HG03280 (cell line): ENCODE data around the gene GLT1D1.
"Not testable (repeated sequence)": the region's sequence is repeated elsewhere in the genome, so short reads cannot be mapped to it uniquely, and the experiment has no call there.

Experiments
- ATAC-seq: cut with Tn5 transposase; IDR thresholded peaks from one replicate; pipeline ENCODE4 v1.9.1; 2021; ENCODE audit warnings: mild to moderate bottlenecking, moderate library complexity; ENCODE audit not compliant: unreplicated experiment

Gene GLT1D1

DNA sequence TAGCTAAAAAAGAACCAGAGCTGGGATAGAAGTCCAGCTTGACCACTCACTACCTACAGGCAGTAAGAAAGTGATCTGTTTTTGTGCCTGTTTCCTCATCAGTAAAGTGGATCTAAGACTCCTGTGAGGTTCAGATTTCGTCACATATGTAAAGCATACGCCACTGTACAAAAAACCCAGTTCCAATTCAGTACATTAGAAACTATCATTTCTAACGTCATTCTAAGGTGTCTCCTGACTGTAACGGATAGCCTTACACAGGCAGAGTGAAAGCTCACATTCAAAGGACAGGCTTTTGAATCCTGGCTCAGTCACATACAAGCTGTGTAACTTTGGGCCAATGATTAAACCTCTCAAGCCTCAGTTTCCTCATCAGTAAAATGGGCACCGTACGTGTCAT lies 33.0 kb upstream of the GLT1D1 start:
- ATAC-seq: no peak

DNA sequence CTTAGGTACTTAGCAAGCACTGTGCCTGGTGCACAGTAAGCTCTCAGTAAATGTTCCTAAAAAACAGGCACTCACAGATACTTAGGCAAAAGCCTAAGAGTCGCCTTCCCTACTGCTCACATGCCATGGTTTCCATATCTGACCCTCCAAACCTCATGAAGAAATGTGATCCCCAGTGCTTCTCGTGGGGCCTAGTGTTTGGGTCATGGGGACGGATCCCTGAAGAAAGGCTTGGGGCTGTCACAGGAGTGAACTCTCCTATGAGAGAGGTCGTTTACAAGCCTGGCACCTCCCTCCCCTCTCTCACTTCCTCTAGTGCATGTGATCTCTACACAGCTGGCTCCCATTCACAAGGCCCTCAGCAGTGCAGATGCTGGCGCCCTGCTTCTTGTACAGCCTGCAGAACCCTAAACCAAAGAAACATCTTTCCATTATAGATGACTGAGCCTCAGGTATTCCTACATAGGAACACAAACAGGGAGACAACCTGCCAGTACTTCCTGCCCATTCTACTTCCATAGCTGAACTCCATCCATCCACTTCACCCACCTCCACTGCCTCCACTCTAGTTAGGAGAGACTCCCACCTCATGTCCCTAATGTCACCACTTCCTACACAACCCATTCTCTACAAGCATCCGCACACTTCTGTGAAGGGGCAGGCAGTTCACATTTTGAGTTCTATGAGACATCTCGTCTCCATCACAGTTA lies 32.4 kb upstream of the GLT1D1 start:
- ATAC-seq: peak; percentile 57

DNA sequence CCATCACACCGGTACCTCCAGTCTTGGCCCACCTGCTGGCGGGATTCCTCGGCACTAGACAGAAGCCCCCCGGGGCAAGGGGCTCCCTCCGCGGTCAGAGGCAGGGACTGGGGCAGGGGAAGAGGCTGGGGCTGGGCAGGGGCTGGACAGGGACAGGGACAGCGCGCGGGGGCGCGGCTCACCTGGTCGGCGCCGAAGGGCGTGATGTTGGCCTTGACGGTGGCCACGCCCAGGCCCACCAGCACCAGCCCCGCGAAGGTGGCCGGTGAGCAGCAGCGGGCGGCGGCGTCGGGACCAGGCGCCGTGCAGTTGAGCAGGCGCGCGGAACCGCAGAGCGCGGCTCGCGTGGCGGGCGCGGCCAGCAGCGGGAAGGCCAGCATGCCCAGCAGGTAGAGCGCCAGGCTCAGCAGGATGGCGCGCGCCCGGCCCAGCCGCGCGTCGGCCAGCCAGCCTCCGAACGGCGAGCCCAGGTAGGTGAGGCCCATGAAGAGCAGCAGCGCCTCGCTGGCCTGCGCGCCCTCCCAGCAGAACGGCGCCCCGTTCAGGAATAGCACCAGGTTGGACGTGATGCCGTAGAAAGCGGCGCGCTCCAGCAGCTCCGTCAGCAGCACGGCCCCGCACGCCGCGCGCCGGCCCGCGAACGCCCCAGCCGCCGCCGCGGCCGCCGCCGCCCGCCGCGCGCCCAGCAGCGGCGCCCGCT lies 29.9 kb upstream of the GLT1D1 start:
- ATAC-seq: peak; percentile 6

DNA sequence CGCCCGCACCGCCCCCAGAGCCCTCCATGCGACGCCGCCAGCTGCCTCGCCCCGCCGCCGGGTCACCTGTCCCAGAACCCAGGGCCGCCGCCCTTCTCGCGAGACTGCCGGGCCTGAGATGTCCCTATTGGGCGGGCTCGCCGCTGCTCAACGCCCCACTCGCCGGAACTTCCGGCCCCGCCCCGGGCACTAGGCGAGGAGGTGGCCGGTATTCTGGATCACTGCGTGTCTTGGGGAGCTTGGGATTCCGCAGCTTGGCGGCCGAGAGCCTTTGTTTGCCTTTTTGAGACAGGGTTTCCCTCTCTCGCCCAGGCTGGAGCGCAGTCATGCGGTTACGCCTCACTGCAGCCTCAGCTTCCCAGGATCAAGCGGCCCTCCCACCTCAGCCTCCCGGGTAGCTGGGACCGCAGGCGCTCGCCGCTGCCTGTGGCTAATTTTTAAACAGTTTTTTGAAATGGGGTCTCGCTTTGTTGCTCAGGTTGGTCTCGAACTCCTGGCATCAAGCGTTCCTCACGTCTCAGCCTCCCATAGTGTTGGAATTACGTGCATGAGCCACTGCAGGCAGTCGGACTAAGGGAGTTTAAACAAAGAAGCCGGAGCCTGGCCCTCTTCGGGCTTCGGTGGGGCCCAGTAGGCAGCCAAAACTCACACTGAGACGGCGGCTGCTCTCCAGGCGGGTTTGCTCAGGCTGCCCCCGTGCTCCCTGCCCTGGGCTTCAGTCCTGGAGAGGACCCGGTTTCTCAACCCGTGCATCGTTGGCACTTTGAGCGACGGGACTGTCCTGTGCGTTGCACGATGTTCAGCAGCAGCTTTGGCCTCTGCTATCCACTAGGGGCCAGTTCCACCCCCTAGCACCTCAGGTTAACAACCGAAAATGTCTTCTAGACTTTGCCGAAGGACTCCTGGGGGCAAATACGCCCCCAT lies 29.1 kb upstream of the GLT1D1 start, which contains the start of gene SLC15A4:
Gene SLC15A4, minus strand, starts transcription at position 43 of the 924 bp plus-strand sequence. Its CDS starts 15 bp downstream, at position 28.
- peak; percentile 80 for ATAC-seq

DNA sequence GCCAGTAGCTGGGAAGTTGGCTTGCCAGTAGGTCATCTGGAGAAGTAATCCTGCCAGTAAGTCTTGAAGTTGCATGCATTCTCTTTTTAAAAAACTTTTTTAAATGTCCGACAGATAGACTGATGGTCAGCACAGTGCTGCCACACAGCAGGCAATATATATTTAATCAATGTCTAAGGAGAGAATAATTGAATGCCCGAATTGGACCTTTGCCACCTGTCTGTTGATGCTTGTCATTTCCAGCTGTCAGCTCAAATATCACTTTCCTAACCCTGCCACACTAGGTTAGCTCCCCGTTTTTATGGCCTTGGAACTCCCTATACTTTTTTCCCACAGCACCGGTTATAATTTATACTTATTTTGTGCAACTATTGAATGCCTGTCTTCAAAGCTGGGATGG lies 27.4 kb upstream of the GLT1D1 start:
- no peak for ATAC-seq

DNA sequence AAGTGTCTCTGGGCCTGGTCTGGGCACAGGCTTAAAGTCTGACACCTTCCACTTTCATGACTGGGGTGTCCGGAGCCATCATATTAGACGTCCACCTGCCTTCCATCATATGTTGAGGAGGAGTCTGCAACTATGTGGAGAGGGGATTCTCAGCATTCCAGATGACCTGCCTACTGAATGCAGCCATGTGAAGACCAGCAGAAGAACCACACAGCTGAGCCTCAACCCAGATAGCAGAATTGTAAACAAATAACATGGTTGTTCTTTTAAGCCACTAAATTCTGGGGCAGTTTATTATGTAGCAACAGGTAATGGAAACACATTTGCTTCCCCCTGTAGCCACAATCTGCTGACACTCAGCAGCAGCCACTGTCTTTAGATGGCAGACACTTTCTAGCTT lies 25.6 kb upstream of the GLT1D1 start:
- ATAC-seq: no peak

DNA sequence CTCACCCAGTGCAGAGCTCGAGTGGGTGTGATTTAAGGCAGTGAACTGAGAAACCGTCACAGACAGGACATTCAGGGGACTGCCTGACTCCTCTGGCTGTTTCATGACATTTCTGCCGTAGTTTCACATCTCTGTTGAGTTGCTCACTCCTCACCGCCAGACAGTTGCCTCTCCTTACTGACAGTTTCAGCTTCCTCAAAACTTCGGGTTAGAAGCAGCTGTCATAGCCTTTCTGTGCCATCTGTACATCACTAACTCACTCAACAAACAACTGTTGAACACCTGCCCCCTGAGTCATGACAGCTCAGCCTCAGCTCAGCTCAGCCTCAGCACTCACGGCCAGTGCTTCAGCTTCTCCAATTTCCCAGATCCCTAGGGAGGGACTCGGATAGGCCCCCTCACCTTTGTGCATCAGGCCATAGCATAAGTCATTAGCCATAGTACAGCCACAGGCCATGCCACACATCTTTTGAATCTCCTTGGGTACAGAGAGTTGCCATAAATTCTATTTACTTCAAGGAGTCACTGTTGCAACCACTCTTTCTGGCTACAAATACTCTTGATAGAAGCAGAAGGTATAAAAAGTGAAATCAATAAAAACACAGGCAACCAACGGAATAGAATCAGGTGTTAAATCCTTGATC lies 23.3 kb upstream of the GLT1D1 start:
- peak; percentile 89 for ATAC-seq

DNA sequence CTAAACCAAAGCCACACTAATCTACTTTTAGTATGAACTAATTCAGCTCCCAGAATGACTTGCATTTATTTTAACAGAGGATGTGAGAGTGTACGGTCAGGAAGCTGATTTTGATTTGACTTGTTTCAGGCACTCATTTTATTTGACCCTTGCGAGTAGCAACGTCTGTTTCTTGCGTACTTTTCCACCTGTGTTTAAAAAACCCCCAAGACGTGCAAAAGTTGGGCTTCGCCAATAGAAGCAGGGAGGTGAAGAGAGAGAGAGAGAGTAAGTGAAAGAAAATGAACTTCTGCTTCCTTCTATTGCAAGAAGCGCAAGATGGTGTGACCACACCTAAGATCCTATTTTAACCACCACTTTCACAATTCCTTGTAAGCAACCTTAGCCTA lies 22.8 kb upstream of the GLT1D1 start:
- ATAC-seq: peak; percentile 34

DNA sequence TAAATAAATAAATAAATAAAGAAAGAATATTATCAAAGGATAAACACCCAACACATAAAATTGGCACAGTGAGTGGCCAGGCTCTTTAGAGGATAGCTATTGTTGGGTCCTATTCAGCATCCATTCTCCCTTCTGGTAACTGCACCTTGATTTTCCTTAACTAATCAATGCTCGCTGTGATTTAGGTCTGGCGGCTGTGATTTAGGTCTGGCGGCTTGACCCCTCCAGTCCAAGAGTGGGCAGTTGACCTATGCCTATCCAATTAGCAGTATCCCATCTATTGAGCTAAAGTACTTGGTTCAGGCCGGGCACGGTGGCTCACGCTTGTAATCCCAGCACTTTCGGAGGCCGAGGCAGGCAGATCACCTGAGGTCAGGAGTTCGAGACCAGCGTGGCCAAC lies 19.9 kb upstream of the GLT1D1 start:
- no peak for ATAC-seq

DNA sequence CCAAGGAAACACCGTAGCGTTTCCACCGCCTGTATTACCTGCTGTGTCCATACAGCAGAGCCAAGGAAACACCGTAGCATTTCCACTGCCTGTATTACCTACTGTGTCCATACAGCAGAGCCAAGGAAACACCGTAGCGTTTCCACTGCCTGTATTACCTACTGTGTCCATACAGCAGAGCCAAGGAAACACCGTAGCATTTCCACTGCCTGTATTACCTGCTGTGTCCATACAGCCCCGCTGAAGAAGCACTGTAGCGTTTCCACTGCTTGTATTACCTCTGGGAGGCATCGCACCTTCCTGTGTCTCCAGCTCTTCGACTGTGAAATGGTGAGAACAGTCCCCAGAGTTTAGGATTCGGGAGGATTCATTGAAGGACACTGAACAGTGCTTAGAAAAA lies 13.4 kb upstream of the GLT1D1 start:
- ATAC-seq: not testable (repeated sequence)

DNA sequence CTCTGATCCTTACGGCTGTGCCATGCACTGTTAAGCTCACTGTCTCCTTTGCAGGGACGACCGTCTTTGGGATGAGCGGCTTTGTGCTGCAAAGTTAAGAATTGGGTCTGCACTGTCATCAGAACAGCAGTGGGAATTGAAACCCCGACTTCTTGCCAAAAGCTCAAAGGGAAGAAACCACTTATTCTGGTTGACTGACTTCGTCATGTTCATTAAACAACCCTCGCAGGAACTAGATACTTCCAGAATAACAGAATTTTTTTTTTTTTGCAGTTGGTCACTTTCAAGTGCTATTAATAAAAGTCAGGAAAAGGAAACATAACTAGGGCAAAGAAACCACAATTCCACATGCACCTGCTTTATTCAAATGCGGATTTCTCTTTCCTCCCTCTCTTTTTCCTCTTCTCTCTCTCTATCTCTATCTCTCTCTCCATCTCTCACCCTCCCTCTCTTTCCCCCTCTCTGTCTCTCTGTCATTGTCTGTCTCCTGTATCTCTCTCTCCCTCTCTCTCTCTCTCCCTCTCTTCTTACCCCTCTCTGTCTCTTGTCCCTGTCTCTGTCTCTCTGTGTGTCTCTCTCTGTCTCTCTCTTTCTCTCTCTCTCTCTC lies 12.3 kb upstream of the GLT1D1 start:
- ATAC-seq: no peak

DNA sequence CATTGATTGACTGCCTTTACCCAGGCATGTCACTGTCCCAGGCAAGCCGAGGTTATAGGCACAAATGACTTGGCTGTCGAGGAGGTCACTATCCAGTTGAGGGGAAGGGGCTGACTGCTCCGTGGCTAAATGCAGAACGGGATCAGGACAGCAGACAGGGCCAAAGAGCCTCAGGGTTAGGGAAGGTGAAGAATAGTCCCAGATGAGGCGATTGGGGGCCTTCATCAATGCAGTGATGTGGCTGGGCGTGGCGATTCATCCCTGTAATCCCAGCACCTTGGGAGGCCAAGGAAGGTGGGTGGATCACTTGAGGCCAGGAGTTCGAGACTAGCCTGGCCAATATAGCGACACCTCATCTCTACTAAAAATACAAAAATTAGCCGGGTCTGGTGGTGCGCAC lies 10.7 kb upstream of the GLT1D1 start:
- no peak for ATAC-seq

DNA sequence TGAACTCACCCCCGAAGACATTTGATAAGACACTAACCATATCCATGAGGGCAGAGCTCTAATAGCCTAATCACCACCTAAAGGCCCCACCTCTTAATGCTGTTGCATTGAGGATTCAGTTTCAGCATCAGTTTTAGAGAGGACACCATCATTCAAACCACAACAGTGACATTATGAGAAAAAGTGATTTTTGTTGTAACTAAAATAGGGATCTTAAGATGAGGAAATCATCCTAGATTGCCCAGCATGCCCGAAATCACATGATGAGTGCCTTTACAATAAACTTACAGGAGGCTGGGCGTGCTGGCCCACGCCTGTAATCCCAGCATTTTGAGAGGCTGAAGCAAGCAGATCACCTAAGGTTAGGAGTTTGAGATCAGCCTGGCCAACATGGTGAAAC lies 9.7 kb upstream of the GLT1D1 start:
- ATAC-seq: no peak

DNA sequence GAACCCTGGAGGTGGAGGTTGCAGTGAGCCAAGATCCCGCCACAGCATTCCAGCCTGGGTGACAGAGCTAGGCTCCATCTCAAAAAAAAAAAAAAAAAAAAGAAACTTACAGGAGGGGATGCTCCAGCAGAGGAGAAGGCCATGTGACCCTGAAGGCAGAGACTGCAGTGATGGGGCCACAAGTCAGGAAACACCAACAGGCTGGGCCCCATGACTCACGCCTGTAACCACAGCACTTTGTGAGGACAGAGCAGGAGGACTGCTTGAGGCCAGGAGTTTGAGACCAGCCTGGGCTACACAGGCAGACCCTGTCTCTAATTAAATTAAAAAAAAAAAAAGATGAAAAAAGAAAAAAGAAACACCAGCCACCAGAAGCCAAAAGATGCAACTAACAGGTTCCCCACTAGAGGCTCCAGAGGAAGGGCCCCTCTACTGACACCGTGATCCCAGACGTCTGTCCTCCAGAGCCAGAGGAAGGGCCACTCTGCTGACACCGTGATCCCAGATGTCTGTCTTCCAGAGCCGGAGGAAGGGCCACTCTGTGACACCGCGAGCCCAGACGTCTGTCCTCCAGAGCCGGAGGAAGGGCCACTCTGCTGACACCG lies 9.1 kb upstream of the GLT1D1 start:
- no peak for ATAC-seq

DNA sequence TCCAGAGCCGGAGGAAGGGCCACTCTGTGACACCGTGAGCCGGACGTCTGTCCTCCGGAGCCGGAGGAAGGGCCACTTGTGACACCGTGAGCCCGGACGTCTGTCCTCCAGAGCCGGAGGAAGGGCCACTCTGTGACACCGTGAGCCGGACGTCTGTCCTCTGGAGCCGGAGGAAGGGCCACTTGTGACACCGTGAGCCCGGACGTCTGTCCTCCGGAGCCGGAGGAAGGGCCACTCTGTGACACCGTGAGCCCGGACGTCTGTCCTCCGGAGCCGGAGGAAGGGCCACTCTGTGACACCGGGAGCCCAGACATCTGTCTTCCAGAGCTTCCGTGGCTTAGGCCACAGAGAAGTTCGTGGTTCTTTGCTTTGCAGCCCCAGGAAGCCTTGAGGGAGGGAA lies 6.6 kb upstream of the GLT1D1 start:
- ATAC-seq: not testable (repeated sequence)

DNA sequence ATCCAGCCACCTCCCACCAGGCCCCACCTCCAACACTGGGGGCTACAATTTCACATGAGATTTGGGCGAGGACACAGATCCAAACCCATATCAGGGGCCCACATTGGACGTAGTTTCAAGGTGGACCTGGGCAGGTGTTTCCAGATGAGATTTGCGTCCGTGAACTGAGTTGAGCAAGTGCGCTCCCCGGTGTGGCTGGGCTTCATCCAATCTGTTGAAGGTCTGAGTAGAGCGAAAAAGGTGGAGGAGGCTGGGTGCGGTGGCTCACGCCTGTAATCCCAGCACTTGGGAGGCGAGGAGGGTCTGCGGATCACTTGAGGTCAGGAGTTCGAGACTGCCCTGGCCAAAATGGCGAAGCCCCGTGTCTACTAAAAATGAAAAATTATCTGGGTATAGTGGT lies 4.9 kb upstream of the GLT1D1 start:
- no peak for ATAC-seq

DNA sequence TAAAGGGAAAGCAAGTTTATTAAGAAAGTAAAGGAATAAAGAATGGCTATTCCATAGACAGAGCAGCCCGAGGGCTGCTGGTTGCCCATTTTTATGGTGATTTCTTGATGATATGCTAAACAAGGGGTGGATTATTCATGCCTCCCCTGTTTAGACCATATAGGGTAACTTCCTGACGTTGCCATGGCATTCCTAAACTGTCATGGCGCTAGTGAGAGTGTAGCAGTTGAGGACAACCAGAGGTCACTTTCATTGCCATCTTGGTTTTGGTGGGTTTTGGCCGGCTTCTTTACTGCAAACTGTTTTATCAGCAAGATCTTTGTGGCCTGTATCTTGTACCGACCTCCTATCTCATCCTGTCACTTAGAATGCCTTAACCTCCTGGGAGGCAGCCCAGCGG lies 3.5 kb upstream of the GLT1D1 start:
- ATAC-seq: not testable (repeated sequence)

DNA sequence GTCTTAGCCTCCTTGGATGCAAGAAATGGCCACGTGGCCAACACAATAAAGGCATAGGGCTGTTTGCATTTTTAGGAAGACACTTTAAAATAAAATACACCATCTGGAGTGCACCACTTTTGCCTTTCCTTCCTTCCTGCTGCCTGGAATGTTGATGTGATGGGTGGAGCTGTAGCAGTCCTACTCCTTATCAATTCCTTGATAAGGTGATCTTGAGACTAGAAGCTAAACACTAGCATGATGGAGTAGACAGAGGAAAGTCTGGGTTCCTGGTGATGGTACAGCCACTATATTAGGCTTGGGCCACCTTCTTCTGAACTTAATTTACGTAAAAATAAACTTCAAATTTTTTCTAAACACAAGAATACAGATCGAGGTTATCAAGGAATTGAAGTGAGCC lies 2.9 kb upstream of the GLT1D1 start:
- ATAC-seq: no peak

DNA sequence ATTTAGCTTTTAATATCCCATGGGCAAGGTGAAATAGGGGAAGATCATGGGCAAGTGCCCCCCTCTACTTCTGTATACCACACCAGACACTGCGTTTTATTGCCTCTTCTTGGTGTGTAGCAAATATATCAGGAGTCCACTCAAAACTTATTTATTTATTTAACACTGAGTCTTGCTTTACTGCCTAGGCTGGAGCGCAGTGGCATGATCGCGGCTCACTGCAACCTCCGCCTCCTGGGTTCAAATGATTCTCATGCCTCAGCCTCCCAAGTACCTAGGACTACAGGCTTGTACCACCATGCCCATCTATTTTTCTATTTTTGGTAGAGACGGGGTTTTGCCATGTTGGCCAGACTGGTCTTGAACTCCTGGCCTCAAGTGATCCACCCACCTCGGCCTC lies 1.8 kb upstream of the GLT1D1 start:
- ATAC-seq: not testable (repeated sequence)

DNA sequence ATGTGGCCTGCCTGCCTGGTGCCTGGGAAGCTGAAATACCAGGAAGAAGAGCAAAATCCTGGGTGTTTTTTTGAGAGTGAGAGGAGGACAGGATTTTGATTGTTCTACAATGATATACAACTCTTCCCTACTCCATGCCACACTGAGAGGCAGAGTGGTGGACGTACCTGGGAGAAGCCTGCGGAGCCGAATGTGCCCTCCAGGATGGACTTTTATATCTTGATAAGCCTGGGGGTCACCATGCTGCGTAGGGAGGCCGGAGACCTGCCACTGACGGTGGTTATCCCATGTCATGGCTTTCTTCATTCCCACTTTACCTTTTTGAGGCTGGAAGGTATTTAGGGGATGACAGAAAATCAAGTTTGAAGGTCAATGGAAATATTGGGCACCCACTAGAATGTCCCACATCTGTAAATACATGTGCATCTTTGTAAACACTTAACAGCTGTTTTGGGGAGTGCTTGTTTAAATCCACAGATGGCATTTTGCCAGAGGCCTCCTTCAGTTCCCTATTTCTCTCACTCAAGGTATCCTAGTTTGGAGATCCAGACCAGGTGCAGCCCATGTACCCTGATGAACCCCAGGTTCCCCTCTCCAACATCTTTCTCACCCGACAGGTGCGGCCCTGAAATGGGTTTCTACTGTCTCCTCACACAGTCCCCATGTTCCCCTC lies 1.1 kb upstream of the GLT1D1 start:
- ATAC-seq: no peak
